Stimulated activated CD8-positive, alpha-beta memory T cell treated with anti-CD3 and anti-CD28 coated beads, Interleukin-7, amount 100 ng/mL, for 48 hours (primary cell): ENCODE results near the gene MYADML2.
A peak's percentile ranks its signal among the peaks of the same experiment; 100 is the strongest.

Experiments
- DNase-seq, 2 donors: peaks; one replicate each; pipeline ENCODE4 v3.0.0-alpha.2; 2020; ENCODE audit warnings: low read depth in 1 of 2; ENCODE audit errors: extremely low read depth in 1 of 2

The MYADML2 gene

DNA sequence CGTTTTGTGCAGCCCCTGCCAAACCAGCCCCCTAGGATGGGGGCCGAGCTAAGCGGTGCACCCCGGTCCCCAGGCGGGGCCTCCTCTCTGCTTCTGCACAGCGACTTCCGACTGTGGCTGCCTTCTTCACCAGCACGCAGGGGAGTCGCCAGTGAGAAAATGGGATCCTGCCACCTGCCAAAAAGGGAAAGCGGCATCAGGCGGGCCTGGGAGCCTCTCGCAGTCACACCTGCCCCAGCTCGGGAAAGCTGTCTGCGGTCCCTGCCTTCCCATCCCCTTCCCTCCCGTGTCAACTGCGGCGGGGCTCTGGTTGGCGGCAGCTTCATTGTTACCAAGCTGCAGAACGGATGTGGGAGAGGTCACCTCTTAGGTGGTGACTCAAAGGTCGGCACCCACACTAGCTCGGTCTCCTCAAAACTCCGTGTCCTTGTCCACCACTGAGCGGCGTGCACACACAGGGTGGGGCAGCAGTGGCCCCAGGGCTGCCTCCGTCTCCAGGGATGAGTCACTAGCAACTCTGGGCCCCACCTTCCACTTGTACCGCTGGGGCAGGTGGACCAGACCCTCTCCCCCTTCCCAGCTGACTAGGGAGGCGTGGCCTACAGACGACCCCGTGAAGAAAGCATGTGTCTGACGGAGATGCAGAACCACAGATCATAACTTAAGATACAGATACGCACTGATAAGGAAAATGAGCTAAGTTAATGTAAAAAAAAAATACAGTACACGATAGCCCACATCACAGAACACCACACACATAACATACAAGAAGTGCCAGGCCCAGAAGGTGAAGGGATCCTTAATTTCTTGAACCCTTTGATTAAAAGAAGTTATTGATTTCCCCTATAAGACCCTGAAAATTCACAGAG, 34.4 kb downstream of the MYADML2 start:
- no peak for DNase-seq

DNA sequence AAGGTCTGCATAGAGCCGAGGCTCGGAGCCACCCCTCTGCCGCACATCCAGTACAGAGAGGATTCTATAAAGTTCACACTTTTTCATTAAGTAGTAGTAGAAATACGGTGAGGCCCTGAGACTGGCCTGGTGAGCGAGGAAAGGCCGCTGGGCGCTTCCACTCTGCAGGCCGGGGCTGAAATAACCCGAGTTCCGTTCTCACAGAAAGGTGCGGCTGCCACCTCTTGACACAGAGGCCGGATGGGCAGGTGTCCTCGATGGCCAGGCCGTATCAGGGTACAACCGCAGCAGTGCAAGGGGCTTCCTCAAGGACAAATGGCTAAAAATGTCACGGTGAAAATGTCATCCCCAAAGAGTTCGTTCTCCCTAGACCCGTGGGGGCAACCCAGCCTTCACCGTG, 35.1 kb downstream of the MYADML2 start:
- DNase-seq, result no peak

DNA sequence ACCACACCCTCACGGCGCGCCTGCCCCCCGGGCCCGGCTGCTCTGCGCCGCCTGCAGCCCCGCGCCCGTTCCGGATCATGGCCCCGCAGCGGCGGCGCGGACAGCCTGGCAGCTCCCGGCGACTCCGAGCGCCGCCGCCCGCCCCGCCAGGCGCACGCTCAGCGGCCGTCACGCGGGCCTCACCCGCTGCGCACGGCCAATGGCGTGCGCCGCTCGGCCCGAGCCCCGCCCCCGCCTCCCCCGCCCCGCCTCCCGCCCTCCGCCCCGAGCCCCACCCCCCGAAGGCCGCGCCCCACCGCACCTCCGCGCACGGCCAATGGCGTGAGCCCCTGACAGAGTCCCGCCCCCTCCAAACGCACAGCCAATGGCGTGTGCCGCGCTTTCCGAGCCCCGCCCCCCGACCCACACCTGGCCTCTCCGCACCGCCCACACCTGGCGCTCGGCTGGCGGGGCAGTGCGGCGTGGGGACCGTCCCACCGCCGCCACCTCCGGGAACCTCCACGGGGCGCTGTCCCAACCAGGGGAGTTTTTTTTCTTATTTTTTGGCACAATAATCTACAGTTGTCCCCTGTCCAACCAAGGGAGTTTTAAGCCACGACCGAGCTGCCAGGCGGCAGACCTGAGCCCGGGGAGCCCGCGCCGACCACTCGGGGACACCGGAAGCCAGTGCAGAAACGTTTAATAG, 35.6 kb downstream of the MYADML2 start, which contains the start of gene PCYT2:
Gene PCYT2 (minus strand): TSS at position 123 of the 685 bp plus-strand sequence. CDS start 44 bp downstream, at position 79.
- peak; percentile 86 for DNase-seq

DNA sequence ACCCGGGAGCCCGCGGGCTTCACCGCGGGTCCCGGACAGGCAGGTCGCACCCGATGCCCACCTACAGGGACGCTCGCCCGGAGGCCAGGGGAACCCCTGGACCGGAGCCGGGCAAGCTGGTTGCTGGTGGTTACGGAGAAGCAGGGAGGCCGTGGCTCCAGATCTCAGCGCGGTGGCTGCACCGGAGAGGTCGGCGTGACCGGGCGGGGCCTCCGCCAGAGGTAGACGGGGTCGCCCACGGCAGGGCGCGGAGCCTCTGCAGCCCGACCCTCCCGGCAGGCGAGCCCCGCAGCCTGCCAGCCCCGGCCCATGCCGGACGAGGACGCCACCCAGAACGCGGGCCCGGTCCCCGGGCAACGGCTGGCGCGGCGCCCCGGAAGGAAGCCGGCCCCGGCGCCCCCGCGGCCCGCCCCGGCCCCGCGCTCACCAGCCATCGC, 36.2 kb downstream of the MYADML2 start:
- no peak for DNase-seq

DNA sequence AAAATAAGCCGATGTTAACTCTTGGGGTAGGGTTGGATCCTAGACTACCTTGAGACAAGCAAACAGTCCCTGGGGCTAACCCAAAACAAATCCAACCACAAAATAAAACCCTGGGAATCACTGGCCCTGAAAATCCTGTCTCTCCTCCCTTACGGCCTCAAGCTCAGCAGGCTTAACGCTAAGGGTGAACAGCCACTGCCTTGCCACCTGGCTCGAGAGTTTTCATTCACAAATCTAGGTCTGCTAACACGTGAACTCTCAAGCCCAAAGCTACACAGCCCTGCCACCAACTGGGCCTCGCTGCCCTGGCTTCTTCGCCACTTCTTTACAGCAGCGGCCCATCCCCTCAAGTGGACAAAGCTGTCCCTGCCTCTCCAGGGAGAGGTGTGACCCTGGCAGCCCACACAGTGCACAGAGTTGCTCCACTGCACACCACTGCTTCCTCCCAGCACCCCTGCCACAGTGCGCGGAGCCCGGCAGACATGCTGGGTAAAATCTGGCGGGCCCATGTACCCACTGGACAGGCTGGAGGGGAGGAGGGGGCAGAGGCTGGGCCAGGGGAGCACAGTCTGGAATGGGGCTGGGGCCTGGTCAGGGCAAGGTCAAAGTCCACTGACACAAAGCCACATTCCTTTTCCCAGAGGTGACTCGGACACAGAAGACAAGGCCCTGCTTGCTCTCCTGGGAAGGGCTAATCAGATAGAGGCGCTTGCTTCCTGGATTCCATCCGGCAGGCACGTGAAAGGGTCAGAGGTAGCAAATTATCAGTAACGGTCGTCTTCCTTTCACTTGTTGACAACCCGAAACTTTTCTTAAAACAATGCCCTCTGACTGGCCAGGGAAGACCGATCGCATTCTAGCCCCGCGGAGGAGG, 36.8 kb downstream of the MYADML2 start:
- no peak for DNase-seq

DNA sequence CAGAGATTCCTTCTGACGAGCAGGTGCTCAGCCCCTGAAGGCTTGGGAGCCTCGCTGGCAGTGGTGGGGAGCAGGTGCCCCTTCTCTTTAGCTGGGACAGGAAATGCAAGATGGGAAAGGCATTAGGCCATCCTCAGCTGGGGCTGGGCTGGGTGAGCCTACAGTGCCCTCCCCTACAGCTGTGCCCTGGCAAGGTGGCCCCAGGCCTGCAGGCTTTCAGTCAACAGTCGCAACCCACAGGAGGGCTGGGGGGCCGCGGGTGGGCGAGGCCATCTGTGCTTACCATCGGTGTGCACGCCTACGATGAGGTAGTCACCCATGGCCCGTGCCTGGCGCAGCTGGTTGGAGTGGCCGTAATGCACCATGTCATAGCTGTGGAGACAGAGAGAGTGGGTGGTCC, 37.8 kb downstream of the MYADML2 start:
- no peak for DNase-seq

DNA sequence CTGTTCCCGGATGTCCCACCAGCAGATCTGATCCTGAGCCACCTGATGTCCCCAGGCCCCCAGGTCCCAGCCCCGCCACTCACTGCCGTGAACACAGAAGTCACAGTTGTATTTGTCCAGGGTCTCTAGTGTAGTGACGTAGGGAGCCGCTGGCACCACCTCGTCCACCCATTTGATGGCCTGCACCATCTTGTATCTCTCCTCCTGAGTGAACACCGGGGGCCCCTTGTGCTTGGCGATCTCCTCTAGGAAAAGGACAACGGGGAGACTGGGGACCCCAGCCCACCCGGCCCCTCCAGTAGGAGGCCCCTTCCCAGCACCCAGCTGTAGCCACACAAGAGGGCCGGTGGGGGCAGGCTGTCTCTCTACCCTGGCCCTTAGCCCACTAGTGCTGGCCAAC, 38.2 kb downstream of the MYADML2 start:
- no peak for DNase-seq

DNA sequence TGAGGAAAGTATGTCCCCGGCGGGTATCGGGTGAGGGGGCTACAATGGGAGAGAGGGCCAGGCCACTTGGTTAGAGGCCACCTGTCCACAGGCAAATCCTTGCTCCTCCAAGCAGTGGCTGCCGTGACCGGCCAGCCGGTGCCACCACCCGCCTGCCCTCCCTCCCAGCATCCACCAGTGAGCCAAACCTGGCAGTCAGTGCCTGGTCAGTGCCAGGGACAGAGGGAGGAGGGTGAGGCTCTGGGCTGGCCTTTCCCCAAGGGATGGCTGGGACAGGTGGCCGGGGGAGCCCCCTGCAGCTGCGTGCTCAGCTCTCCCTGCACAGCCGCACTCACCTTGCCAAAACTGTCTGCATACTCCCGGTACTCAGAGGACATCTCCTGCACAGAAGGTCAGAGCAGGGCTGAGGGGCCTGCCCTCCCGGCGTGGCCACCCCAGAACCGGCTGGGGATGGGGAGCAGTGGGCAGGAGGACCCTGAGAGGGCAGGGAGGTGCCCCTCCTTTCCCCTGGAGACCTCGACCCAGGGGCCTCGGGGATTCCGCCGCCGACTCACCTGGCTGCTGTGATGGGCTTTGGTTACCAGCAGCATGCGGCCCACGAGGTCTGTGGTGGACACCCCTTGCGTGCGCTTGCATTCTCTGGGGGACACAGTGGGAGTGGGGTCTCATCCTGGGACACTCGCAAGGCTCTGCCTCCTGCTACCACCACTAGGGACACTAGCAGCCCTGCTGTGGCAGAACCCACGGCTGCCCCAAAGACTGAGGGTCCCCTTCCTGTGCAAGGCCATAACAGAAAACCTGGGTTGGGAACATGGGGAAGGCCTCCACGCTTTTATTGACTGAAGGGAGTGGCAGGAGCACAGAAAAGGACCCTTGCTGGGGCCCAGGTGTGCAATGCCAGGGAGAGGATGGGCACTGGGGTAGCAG, 39.6 kb downstream of the MYADML2 start:
- no peak for DNase-seq

GRCh38 chr17:81906476-81907218, 40.4 kb downstream of the MYADML2 start:
- DNase-seq, result no peak

DNA sequence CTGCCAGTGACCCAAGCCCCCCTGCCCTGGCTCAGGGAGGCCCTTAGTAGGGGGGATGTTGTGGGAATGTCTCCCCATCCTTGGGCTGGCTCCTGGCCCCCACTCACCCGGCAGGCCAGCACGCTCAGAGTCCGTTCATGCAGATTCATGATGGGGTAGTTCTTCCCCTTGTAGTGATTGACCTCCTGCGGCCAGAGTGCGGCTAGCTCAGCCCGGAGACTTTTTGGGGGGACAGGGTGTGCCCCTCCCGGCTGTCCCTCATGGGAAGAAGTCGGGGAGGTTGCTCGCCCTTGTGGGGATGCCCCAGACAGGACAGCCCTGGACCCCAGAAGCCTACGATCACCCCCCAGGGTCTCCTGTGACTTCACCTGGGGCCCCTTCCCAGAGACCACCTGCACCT, 41.0 kb downstream of the MYADML2 start:
- DNase-seq, result no peak

GRCh38 chr17:81905424-81905875, 41.6 kb downstream of the MYADML2 start:
- DNase-seq, result no peak

GRCh38 chr17:81904600-81905423, 42.2 kb downstream of the MYADML2 start:
- DNase-seq, result no peak

GRCh38 chr17:81903896-81904599, 43.0 kb downstream of the MYADML2 start:
- DNase-seq, result no peak

GRCh38 chr17:81903415-81903831, 43.6 kb downstream of the MYADML2 start:
- DNase-seq, result no peak

DNA sequence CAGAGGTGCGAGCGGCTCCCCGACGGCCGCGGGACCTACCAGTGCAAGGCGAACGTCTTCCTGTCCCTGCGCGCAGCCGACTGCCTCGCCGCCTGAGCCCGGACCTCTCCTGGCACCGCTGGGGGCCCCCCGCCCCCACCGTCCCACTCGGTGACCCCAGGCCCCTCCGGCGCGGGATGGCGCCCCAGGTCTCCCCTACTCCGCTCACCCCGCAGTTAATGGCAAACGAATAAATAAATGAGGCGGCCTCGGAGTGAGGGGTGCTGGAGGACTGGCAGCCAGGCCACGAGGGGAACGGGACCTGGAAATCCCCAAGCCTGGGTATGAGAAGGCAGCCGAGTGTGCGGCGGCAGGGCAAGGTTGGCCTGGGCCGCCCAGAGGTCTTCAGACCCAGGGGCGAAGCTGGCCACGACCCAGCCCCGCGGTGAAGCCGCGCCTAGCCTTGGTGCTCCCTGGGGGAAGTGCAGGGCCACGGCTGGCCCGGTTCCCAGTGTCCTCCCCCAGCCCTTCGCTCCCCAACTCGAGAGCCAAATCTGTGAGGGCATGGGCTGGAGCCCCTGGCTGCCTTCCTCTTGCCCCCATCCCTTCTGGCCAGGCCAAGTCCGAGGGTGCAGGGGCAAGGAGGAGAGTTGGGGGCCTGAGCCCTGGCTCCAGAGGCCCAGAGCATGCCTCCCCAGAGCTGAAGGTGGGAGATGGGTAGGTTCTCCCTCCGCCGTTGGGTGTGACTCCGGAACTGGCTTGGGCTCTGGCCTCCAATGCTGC, 44.2 kb downstream of the MYADML2 start:
- DNase-seq, result no peak

GRCh38 chr17:81902023-81902652, 44.9 kb downstream of the MYADML2 start, which contains the start of gene NPB:
Gene NPB, plus strand, starts transcription at chr17:81902238. Its CDS starts 40 bp downstream, at chr17:81902278.
- DNase-seq, result no peak
